SIG-M5 (cell line): ENCODE results near the gene TUBAL3.
"Not testable (repeated sequence)": the region's sequence is repeated elsewhere in the genome, so short reads cannot be mapped to it uniquely, and the experiment has no call there.

Source experiments
- DNase-seq: peaks from one replicate; lab custom pipeline; 2025; lab: John Stamatoyannopoulos, UW

Gene TUBAL3

DNA sequence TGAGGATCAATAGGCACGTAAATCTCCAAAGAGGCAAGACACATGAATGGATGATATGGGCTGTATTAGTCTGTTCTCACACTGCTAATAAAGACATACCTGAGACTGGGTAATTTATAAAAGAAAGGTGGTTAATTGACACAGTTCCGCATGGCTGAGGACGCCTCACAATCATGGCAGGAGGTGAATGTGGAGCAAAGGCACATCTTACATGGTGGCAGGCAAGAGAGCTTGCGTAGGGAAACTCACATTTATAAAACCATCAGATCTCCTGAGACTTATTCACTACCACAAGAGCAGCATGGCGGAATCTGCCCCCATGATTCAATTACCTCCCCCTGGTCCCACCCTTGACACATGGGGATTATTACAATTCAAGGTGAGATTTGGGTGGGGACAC, 25.4 kb downstream of the TUBAL3 start:
- not testable (repeated sequence) for DNase-seq

DNA sequence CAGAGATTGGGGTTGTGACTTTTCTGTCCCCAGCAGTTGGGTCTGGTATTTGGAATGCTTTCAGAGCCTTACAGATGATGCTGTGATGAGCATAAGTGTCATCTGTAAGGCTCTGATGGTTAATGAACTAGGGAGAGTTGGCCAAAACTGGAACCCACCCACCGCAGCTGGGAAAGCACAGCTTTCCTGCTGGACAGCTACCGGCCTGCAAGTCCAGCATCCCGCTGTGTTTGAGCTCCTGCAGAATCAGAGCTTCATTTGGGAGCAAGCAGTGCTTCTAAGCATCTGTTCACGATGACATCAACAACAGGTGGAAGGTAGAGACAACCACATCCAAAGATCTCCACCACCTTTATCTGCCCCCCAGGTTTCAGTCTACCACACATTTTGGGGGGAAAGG, 28.2 kb downstream of the TUBAL3 start:
- no peak for DNase-seq

DNA sequence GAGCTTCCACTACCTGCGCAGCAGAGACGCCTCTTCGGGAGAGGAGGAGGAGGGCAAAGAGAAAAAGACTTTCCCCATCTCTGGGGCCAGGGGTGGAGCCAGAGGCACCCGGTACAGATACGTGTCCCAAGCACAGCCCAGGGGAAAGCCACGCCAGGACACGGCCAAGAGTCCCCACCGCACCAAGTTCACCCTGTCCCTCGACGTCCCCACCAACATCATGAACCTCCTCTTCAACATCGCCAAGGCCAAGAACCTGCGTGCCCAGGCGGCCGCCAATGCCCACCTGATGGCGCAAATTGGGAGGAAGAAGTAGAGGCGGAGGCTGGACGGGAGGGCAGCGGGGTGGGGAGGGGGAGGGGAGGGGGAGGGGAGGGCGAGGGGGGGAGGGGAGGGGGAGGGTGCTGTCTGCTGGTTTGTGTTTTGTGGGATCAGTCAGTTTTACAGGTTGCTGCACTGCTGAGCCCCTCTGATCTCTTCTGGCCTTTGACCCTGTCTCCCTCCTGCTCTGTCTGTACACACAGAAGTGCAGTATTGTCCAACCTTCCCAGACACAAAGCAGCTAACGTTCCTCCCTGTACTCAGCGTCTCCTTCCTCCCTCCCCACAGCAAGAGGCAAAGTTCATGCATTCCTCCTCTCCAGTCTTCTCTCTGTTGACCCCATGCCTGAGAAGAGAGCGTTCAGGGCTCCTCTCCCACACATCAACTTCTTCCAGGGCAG, 30.6 kb downstream of the TUBAL3 start:
- no peak for DNase-seq

DNA sequence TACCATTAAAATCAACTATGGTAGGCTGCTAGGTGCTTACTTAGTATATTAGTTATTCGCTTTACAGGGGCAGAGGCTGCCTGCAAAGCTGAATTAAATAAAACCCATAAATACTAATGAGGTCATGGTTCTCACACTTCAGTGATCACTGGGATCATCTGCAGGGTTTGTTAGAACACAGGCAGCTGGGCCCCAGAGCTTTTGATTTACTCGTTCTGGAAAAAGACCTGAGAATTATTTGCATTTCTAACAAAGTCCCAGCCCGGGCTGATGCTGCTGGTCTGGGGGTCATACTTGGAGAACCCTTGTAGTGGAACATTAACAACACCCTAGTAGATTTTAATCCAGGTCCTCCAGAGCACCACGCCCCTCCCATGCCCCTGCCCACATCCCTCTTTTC, 31.3 kb downstream of the TUBAL3 start:
- DNase-seq: no peak

DNA sequence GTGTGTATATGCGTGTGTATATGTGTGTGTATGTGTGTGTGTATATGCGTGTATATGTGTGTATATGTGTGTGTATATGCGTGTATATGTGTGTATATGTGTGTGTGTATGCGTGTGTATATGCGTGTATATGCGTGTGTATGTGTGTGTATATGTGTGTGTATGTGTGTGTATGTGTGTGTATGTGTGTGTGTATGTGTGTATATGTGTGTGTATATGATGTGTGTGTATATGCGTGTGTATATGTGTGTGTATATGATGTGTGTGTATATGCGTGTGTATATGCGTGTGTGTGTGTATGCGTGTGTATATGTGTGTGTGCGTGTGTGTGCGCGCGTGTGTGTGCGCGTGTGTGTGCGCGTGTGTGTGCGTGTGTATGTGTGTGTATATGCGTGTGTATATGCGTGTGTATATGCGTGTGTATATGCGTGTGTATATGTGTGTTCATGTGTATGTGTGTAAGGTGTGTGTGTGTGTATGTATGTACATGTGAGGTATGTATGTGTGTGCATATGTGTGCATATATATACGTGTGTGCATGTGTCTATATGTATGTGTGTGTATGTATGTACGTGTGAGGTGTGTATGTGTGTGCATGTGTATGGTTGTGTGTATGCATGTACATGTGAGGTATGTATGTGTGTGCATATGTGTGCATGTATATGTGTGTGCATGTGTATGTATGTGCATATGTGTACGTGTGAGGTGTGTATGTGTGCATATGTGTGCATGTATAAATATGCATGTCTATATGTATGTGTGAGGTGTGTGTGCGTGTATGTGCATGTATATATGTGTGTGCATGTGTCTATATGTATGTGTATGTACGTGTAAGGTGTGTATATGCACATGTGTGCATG, 33.9 kb downstream of the TUBAL3 start:
- no peak for DNase-seq

DNA sequence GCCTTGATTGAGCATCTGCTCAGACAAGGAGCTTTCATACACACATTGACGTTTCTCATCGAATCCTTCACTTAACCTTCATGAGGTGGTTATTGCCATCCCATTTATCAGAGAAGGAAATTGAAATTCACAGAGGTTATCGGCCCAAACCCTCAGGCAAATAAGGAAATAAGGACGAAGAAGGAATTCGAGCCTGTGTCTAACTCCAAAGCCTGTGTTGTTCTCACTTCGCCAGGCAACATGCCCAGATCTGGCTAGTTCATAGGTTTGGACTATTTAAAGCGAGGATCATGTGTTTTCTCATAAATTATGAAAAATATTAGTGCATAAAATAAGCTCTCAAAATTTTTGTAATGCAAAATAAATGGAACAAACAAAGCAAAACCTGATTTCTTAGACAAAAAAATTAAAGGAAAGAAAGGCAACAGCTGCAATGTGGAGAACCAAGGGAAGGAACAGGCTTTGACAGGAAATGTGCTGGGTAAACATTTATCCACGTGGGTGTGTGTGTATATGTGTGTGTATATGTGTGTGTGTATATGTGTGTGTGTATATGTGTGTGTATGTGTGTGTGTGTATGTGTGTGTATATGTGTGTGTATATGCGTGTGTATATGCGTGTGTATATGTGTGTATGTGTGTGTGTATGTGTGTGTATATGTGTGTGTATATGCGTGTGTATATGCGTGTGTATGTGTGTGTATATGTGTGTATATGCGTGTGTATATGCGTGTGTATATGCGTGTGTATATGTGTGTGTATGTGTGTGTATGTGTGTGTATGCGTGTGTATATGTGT, 35.1 kb downstream of the TUBAL3 start:
- no peak for DNase-seq

DNA sequence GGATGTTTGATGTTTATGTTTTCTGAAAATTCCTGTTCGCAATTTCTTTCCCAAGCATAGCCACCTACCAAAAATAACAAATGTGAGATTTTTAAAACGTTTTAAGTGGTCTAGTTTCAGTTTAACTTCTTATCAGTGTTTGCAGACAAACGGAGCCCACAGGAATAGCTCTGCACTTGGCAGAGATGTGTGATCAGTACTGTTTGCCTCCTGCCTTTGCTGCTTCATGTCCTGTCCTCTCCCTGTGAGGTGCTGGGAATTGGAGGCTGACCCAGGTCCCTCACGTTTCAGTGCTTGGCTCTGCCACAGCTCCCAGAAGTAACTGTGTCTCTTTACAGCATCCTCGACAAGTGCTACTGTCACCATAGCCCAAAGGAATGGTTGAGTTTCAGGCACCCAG, 38.7 kb downstream of the TUBAL3 start:
- no peak for DNase-seq

DNA sequence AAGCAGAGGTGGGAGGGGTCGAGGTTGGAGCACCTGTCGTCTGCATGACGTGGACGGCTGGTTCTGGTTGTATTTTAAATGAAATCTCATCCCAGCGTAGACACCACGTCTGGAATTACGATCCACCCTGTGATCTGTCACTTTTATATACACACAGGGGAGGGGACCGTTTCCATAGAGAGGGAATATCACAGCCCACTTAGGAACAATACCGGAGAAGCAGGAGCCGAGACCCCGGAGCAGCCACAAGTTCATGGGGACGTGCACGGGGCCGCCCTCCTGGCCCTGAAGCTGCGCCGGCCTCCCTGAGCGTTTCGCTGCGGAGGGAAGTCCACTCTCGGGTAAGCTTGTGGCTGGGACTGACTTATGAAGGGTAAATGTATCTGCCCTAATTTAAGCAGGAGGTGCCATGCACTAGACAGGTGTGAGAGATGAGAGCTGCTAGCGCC, 39.7 kb downstream of the TUBAL3 start, which contains the start of gene UCN3:
Gene UCN3 (plus strand): TSS at position 77 of the 449 bp plus-strand sequence. CDS start 8,755 bp downstream, outside the sequence.
- DNase-seq: no peak

DNA sequence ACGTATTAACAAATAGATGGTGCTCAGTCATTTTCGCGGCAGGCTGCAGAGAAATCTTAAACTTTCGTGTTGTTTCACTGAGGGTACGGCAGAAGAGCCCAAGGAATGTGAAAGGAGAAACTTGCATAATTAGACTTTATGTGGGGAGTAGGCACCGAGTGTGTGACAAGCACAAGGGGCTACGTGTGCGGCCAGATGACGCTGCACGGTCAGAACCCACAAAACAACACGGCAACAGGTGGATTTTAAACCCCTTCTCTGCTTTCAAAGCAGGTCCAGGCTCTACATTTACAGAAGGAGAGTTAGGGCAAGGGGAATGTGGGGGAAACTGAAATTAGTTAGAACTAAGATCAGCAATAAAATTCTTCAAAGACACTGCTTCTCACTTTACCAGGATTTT, 40.3 kb downstream of the TUBAL3 start:
- no peak for DNase-seq

DNA sequence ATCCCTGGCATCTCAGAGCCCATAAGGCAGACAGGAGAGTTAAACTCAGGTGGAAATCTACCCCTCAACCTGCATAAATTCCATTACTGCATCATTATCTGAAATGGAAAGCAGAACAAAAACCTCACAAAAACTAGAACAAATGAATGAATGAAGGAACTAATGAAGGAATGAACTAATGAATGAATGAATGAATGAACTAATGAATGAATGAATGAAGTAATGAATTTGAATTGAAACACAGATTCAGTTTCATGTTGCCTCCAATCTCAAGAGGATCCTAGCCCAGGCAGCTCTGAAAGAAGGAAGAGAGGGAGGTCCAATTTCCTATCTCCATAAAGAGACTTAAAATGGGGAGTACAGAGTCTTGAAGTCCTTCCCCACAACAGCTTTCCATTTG, 41.8 kb downstream of the TUBAL3 start:
- DNase-seq: no peak

DNA sequence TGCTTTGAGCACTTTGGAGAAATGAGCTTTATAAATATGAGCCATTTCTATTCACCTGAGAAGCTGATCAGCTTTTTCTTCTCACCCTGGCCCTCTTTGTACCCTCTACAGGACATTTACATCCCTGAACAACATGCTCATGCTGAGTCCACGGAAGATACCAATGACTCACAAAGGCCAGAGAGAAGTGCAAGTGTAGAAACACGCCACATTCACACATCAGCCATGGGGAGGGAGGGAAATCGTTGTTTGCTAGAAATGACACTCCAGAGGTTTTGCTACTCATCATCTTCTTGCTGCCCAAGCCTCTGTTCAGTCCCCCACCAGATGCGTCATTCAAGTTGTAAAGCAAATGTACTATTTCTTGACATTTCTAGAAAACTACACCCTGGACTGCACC, 42.7 kb downstream of the TUBAL3 start:
- DNase-seq: no peak

DNA sequence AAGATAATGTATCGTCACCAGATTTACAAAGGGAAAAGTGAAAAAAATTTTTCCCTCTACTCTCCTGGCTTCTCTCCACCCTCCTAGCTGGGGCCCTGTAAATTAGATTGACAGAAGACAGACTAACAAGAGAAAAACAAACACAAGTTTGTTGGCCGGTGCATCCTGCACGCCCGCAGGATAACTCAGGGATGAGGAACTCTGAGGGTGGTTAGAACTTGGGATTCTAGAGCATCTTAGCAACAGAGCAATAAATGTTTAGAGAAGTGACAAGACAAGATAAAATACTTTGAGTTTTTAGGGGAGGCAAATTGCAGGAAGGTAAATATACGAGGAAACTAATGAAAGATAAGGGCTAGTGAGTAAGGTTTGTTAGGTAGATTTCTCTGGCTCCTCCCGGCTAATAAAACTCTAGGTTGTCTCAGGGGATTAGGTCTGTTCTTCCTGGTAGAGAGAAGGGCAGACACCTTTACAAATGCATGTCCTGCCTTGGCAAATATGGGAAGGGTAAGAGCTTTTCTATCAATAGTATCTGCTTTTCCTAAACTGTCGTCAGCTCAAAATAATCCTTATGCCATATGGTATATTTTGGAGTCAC, 44.2 kb downstream of the TUBAL3 start:
- no peak for DNase-seq

DNA sequence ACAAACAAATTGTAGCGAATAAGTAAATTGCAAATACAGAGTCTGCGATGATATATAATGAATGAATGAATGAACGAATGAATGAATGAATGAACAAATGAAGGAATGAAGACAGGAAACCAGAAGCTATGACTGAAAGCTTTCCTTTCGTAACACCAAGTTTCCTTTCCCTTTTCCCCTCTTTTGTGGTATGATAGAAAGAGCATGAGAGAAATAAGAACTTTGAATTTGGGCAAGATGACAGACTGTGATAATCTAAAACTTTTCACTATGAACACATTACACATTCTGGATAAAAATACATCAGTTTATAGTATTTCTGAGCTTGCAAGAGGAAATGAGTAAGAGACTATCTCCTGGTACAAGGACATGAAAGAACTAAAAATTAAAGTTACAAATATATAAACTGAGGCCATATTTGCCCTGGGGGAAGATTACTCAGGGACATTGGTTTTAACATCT, 48.3 kb downstream of the TUBAL3 start:
- no peak for DNase-seq

DNA sequence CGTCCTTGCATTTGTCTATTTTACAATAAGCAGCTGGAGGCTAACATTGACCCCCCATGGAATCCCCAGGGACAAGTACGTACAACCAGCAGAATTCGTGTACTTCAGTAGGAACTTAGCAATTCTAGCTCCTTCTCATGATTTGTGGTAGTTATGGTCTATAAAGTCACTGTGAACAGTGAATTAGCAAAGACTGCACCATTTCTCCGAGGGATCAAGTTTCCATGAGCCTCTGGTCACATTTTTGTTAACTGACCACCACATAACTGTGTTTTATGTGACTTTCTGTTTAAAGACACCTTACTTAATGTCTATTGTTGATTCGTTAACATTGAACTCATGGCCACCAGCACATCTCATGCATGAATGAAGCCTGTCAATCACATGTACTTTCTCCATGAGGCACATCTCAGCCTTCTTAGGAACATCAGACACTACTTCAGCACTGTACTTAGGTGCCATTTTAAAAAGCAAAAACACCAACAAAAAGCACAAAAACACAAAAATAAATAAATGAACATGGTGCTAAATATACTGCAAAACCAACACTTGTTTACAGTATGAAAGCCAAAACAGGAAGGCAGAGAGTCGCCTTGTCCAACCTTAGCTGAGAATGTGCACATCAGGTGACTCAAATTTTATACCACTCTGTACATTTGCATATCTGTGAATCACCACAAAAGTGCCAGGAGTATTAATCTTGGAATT, 48.9 kb downstream of the TUBAL3 start:
- no peak for DNase-seq

DNA sequence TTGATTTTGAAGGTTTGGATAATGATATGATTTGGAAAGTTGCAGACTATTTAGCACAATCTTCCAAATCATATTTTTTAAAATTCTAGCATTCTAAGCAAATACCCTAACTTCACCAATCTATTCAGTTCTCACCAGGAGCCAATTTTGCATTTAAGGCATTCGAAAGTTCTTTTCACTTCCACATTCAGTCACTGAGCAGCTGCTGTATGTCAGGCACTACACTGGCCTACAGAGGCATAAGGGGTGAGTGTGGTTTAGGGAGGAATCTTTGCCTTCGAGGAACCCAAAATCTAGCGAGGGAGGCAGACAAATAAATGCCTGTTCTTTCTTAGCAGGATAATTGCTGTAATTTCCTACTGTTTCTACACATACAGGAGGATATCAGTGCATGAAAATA, 50.6 kb downstream of the TUBAL3 start:
- no peak for DNase-seq

DNA sequence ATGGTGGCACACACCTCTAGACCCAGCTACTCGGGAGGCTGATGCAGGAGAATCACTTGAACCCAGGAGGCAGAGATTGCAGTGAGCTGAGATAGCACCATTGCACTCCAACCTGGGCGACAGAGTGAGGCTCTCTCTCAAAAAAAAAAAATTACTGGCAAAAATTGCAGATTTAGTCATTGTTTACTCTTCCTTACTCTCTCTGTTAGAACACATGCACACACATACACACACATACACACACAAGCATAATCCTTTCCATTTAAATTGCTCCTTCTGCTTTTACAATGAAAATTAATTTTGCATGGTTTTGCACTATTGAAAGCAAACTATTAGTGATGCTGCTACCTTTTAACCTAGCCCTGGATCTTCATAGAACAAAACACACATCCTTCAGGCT, 55.3 kb downstream of the TUBAL3 start:
- no peak for DNase-seq

DNA sequence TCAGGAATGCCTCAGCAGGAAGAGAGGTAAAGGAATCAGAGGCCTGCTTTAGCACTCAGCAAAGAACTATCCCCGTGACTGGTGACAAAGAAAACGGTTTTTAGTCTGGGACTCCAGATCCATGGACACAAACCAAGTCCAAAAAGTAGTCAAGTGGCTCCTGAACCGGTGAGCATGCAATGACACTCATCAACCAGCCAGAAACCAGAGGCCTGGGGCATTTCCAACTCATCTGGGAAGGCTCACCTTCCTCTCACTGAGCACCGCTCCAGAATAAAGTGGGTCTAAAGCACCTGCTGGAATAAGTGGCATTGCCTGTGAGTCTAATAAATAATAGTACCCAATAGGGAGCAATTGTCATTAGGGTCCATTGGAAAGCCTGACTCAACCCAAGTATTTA, 57.7 kb downstream of the TUBAL3 start:
- no peak for DNase-seq

DNA sequence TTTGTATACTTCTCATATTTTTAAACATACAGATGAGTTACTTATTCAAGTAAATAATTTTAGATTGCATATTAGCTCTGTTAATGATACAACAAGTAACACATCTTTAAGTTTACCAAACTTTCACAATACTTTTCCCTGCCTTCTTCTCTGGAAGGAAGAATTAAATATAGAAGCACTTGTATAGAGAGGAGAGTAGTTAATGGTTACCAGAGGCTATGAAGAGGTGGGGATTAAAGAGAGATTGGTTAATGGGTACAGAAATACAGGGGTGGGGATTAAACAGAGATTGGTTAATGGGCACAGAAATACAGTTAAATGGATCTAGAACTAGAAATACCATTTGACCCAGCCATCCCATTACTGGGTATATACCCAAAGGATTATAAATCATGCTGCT, 59.9 kb downstream of the TUBAL3 start:
- no peak for DNase-seq

DNA sequence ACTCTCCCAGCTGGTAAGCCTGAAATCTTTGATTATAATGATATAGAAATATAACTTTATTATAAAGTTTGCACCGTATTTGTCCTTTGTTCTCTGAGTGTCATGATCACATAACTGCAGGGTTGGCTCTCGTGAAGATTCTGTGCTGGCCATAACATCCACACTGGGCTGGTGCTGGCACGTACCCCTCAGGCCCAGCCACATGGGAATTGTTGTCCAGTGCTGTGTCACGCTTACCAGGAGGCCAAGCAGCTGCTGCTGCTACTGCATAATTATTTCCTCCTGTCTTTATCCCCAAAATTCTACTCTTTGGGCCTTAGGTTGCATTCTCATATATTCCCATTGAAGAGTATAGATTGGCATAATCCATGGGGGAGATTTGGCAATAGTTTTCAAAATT, 60.6 kb downstream of the TUBAL3 start:
- DNase-seq: no peak

DNA sequence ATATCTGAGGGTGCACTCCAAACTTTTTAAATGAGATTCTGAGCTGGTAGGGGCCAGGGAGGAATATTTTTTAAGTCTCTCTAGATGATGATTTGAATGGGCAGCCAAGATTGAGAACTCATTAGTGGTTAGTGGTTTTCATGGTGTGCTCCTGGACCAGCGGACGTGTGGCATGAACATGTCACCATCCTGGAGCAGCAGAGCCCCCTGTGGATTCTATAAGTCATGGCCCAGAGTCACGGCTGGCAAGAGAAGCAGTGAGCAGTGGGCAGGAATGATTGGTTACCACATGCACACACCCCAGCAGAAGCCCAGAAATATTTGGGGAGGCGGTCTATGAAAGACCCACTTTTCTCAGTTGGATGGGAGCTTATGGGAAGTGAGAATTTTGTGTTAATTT, 61.1 kb downstream of the TUBAL3 start:
- DNase-seq: no peak
